H1 (cell line): ENCODE measurements around the gene MPIG6B. TPM values are rescaled to one million over a fixed set of nuclear protein-coding genes. Genes with fewer than 3 reads are reported as not detected.
"Not testable (repeated sequence)": the region's sequence is repeated elsewhere in the genome, so short reads cannot be mapped to it uniquely, and the experiment has no call there.

Experiments used
- CTCF ChIA-PET: fragments of 300-600 bp; sonication (Branson Sonifier 250); formaldehyde crosslinking; loops from one replicate; lab custom pipeline; 2021; ENCODE audit not compliant: partially characterized antibody; lab: Charles Lee
- POLR2A ChIA-PET: fragments of 300-600 bp; sonication (Branson Sonifier 250); formaldehyde crosslinking; loops from one replicate; lab custom pipeline; 2021; ENCODE audit warnings: inconsistent platforms; ENCODE audit not compliant: partially characterized antibody; lab: Charles Lee
- DNase-seq, 2 experiments: peaks; one replicate each; pipeline versions ENCODE4 v3.0.0 to v3.0.0-alpha.2; 2010 to 2022; ENCODE audit warnings: low spot score in 2 of 2, low read depth in 1 of 2, mixed read lengths in 1 of 2
- FAIRE-seq: peaks from 2 replicates; lab custom pipeline; 2011; peaks lifted over from hg19 to GRCh38; lab: Jason Lieb, UNC
- H2AFZ ChIP-seq: 2 replicates; pipeline ENCODE4 v1.8.1; 2012; ENCODE audit warnings: low read length, inconsistent platforms
- H2AK5ac ChIP-seq: 2 replicates; pipeline ENCODE4 v1.6.1; 2013; ENCODE audit warnings: low read depth, low read length
- H2BK120ac ChIP-seq: replicated peaks from 2 replicates; pipeline ENCODE3; 2013; ENCODE audit warnings: low read depth, low read length, inconsistent platforms
- H2BK12ac ChIP-seq: 2 replicates; pipeline ENCODE4 v1.6.1; 2013; ENCODE audit warnings: low read depth, low read length
- H2BK15ac ChIP-seq: 2 replicates; pipeline ENCODE4 v1.6.1; 2013; ENCODE audit warnings: low read length
- H2BK20ac ChIP-seq: 2 replicates; pipeline ENCODE4 v1.6.1; 2013; ENCODE audit warnings: low read length
- H2BK5ac ChIP-seq: 2 replicates; pipeline ENCODE4 v1.6.1; 2013; ENCODE audit warnings: low read depth, low read length
- H3K14ac ChIP-seq: 2 replicates; pipeline ENCODE4 v1.6.1; 2013; ENCODE audit warnings: inconsistent platforms; ENCODE audit not compliant: insufficient read length
- H3K18ac ChIP-seq: 2 replicates; pipeline ENCODE4 v1.6.1; 2013; ENCODE audit warnings: low read length; ENCODE audit errors: extremely low read depth
- H3K23ac ChIP-seq: 2 replicates; pipeline ENCODE4 v1.6.1; 2013; ENCODE audit warnings: inconsistent platforms; ENCODE audit not compliant: insufficient read length
- H3K23me2 ChIP-seq: 2 replicates; pipeline ENCODE4 v1.6.1; 2013; ENCODE audit warnings: low read depth, low read length
- H3K27ac ChIP-seq: 2 replicates; pipeline ENCODE4 v1.6.1; 2011; ENCODE audit warnings: low read depth, low read length, inconsistent platforms
- H3K27me3 ChIP-seq, 4 experiments: replicated peaks in 1 of 4; 1 replicate in 1 of 4; 2 replicates in 3 of 4; pipeline versions ENCODE4 v1.6.1 to v1.8.1; 2011 to 2013; ENCODE audit warnings: low read length in 3 of 4, mild to moderate bottlenecking in 3 of 4, inconsistent platforms in 2 of 4, mixed read lengths in 2 of 4, moderate library complexity in 1 of 4; ENCODE audit not compliant: control insufficient read depth in 3 of 4, insufficient read depth in 3 of 4; ENCODE audit errors: extremely low read depth in 1 of 4
- H3K36me3 ChIP-seq, 4 experiments: 2 replicates each; pipeline versions ENCODE4 v1.6.1 to v1.8.1; 2011 to 2013; ENCODE audit warnings: mild to moderate bottlenecking in 4 of 4, low read length in 3 of 4, moderate library complexity in 2 of 4, control low read depth in 1 of 4, inconsistent platforms in 1 of 4; ENCODE audit not compliant: insufficient read depth in 4 of 4, control insufficient read depth in 2 of 4
- H3K4ac ChIP-seq: replicated peaks from 2 replicates; pipeline ENCODE3; 2013; ENCODE audit warnings: low read length, low read depth, mixed read lengths, inconsistent platforms; ENCODE audit not compliant: insufficient read length
- H3K4me1 ChIP-seq, 4 experiments: replicated peaks in 1 of 4; 1 replicate in 1 of 4; 2 replicates in 3 of 4; pipeline versions ENCODE4 v1.6.1 to v1.8.1; 2011 to 2013; ENCODE audit warnings: low read length in 3 of 4, inconsistent platforms in 2 of 4, mixed read lengths in 1 of 4; ENCODE audit not compliant: insufficient read depth in 4 of 4, control insufficient read depth in 3 of 4
- H3K4me2 ChIP-seq, 2 experiments: 2 replicates each; pipeline versions ENCODE4 v1.6.1 to v1.8.1; 2011 to 2013; ENCODE audit warnings: low read depth in 2 of 2, low read length in 2 of 2, control low read depth in 1 of 2, inconsistent platforms in 1 of 2, mild to moderate bottlenecking in 1 of 2; ENCODE audit not compliant: insufficient read depth in 1 of 2
- H3K4me3 ChIP-seq, 4 experiments: fragments of 200-600, 300-600 bp in 1 of 4; sonication (generic), shearing (Covaris generic), sonication (Bioruptor Twin) in 1 of 4; 2 replicates each; pipeline versions ENCODE4 v1.5.1 to v1.8.1; 2011 to 2016; ENCODE audit warnings: low read length in 4 of 4, low read depth in 3 of 4, control low read depth in 2 of 4, inconsistent platforms in 2 of 4, mild to moderate bottlenecking in 2 of 4, mixed read lengths in 1 of 4, moderate library complexity in 1 of 4; ENCODE audit not compliant: insufficient read depth in 2 of 4; ENCODE audit errors: extremely low read depth in 1 of 4
- H3K56ac ChIP-seq: replicated peaks from 2 replicates; pipeline ENCODE3; 2013; ENCODE audit warnings: low read depth, mild to moderate bottlenecking, mixed read lengths, low read length, inconsistent platforms; ENCODE audit not compliant: insufficient read length
- H3K79me1 ChIP-seq: 2 replicates; pipeline ENCODE4 v1.6.1; 2013; ENCODE audit warnings: low read depth, low read length, control low read depth
- H3K79me2 ChIP-seq, 2 experiments: 2 replicates each; pipeline versions ENCODE4 v1.6.1 to v1.8.1; 2012 to 2013; ENCODE audit warnings: low read length in 2 of 2, mild to moderate bottlenecking in 2 of 2, inconsistent platforms in 1 of 2; ENCODE audit not compliant: insufficient read depth in 2 of 2, control insufficient read depth in 1 of 2
- H3K9ac ChIP-seq, 4 experiments: replicated peaks in 1 of 4; 1 replicate in 1 of 4; 2 replicates in 3 of 4; pipeline versions ENCODE4 v1.6.1 to v1.8.1; 2011 to 2013; ENCODE audit warnings: low read depth in 3 of 4, low read length in 3 of 4, control low read depth in 2 of 4, mild to moderate bottlenecking in 2 of 4, moderate library complexity in 2 of 4, inconsistent platforms in 1 of 4; ENCODE audit errors: extremely low read depth in 1 of 4
- H3K9me3 ChIP-seq, 2 experiments: 2 replicates each; pipeline versions ENCODE4 v1.6.1 to v1.8.1; 2012 to 2013; ENCODE audit warnings: mild to moderate bottlenecking in 2 of 2, moderate library complexity in 2 of 2, control low read depth in 1 of 2, inconsistent platforms in 1 of 2, low read depth in 1 of 2, low read length in 1 of 2, mixed read lengths in 1 of 2; ENCODE audit not compliant: insufficient read depth in 2 of 2
- H4K20me1 ChIP-seq, 2 experiments: replicated peaks in 1 of 2; 2 replicates each; pipeline versions ENCODE3 to v1.8.1; 2011 to 2013; ENCODE audit warnings: inconsistent platforms in 2 of 2, low read length in 2 of 2, mild to moderate bottlenecking in 1 of 2; ENCODE audit not compliant: insufficient read depth in 2 of 2, control insufficient read depth in 1 of 2
- H4K5ac ChIP-seq: 2 replicates; pipeline ENCODE4 v1.6.1; 2013; ENCODE audit warnings: low read length, low read depth, mixed read lengths, inconsistent platforms; ENCODE audit not compliant: insufficient read length
- H4K8ac ChIP-seq: 2 replicates; pipeline ENCODE4 v1.8.0; 2013; ENCODE audit warnings: mild to moderate bottlenecking, moderate library complexity, low read length, inconsistent platforms; ENCODE audit not compliant: insufficient read depth; ENCODE audit errors: extremely low read depth
- H4K91ac ChIP-seq: replicated peaks from 2 replicates; pipeline ENCODE3; 2013; ENCODE audit warnings: low read length, mixed read lengths, inconsistent platforms; ENCODE audit not compliant: insufficient read length
- BACH1 ChIP-seq: IDR thresholded peaks from 2 replicates; pipeline ENCODE4 v1.6.1; 2012; ENCODE audit warnings: low read length, improper control_type of control experiment
- BRCA1 ChIP-seq: IDR thresholded peaks from 2 replicates; pipeline ENCODE4 v1.6.1; 2012; ENCODE audit warnings: low read depth, low read length, improper control_type of control experiment
- CBX5 ChIP-seq: fragments of 300-800, 300-1000 bp; sonication (generic); IDR thresholded peaks from 2 replicates; pipeline ENCODE4 v1.7.1; 2016; ENCODE audit warnings: antibody characterized with exemption, low read length, low read depth
- CTCF ChIP-seq, 3 experiments: IDR thresholded peaks; 1 replicate in 2 of 3; 2 replicates in 1 of 3; pipeline versions ENCODE4 v1.5.1 to v1.6.1; 2011; ENCODE audit warnings: low read length in 3 of 3, mild to moderate bottlenecking in 3 of 3, inconsistent platforms in 2 of 3, low read depth in 1 of 3, moderate library complexity in 1 of 3; ENCODE audit not compliant: insufficient read depth in 1 of 3; ENCODE audit errors: control extremely low read depth in 1 of 3
- SP1 ChIP-seq: IDR thresholded peaks from 2 replicates; pipeline ENCODE4 v1.6.1; 2011; ENCODE audit warnings: low read depth, low read length
- SUZ12 ChIP-seq: fragments of 200-600 bp; sonication (generic); IDR thresholded peaks from 2 replicates; pipeline ENCODE4 v1.6.1; 2012; ENCODE audit warnings: mild to moderate bottlenecking, inconsistent platforms, low read length, moderate library complexity, mixed read lengths
- YY1 ChIP-seq: IDR thresholded peaks from 2 replicates; pipeline ENCODE4 v1.6.1; 2011; ENCODE audit warnings: low read depth, mild to moderate bottlenecking, low read length
- WGBS, 2 experiments: shearing (Covaris generic) in 1 of 2; methylation state at CpG; one replicate each; pipeline versions ENCODE4 v1.1.6 to v1.1.7; 2013 to 2015; ENCODE audit warnings: low lambda C conversion rate in 2 of 2, mixed read lengths in 2 of 2, inconsistent platforms in 1 of 2, low coverage in 1 of 2, missing lambda C conversion rate in 1 of 2; ENCODE audit not compliant: insufficient replicate concordance in 2 of 2, insufficient coverage in 1 of 2, insufficient read length in 1 of 2; ENCODE audit errors: extremely low coverage in 1 of 2, missing lambda C conversion rate in 1 of 2; 5-methylcytosine and 5-hydroxymethylcytosine counted together
- polyA plus RNA-seq, 7 experiments: library from polyadenylated mRNA; depleted of rRNA in 3 of 7; stranded (reverse) in 5 of 7; unstranded in 2 of 7; fragments of >200 nt in 5 of 7; fragments of 200-250 nt in 2 of 7; gene quantifications; 1 replicate in 5 of 7; 2 replicates in 1 of 7; 4 replicates in 1 of 7; pipeline versions ENCODE4 v1.2.1 to v1.2.3, GENCODE V29; 2011 to 2013; ENCODE audit warnings: missing spikeins in 2 of 7, mixed read lengths in 2 of 7
- total RNA-seq: library from RNA; stranded (reverse); fragmentation: NEBNext Ultra II Directional; extraction: Animal tissue kit (Norgen Biotek cat#: 25700); gene quantifications from 2 replicates; pipeline ENCODE4 v1.2.1, GENCODE V29; 2021

The MPIG6B gene
- total and polyA plus RNA-seq, 2 of the 8 experiments (the other 6 are each of a cell fraction or from before 2014, with no cell fraction given): 0.18 TPM; not detected in 1

- no peak for TF ChIP-seq CBX5
- no peak for TF ChIP-seq SUZ12
- no peak for TF ChIP-seq CTCF (IDR thresholded peaks at IDR 0.05; ENCODE audit: control extremely low read depth in 1 of 3, insufficient read depth in 1 of 3, low read depth in 1 of 3, low read length in 3 of 3)
- no peak for TF ChIP-seq BRCA1
- no peak for TF ChIP-seq SP1
- no peak for TF ChIP-seq BACH1
- TF ChIP-seq YY1: no peak
These were observed 14.9 kb upstream of the MPIG6B start (continued) for GRCh38 chr6:31708224-31708623.

GRCh38 chr6:31709157-31709556 is 14.0 kb upstream of the MPIG6B start:
- H3K27me3 ChIP-seq, H3K18ac ChIP-seq, H2AFZ ChIP-seq, H4K20me1 ChIP-seq, H2BK20ac ChIP-seq, H4K91ac ChIP-seq, H3K9me3 ChIP-seq, H3K79me1 ChIP-seq, H2BK15ac ChIP-seq, H4K5ac ChIP-seq, H3K9ac ChIP-seq, H3K4me1 ChIP-seq, H2BK120ac ChIP-seq, H3K4me3 ChIP-seq, H3K4me2 ChIP-seq, H2BK5ac ChIP-seq, FAIRE-seq, H4K8ac ChIP-seq, H3K56ac ChIP-seq, H3K27ac ChIP-seq, H3K4ac ChIP-seq, DNase-seq, H3K14ac ChIP-seq, H3K79me2 ChIP-seq, H3K23ac ChIP-seq, POLR2A ChIA-PET, H3K23me2 ChIP-seq, H3K36me3 ChIP-seq, H2BK12ac ChIP-seq, H2AK5ac ChIP-seq: not testable (repeated sequence)
- WGBS, 2 experiments: 96% methylated on average over 11 of the region's 11 CpGs; no CpG with 5 or more reads in 1 of the 2 experiments
- CTCF ChIA-PET: interaction anchor here (1.0 to 1.4 kb wide), 3 partner anchors 9 to 15 kb away, joined by 3 read pairs; partner anchors contain the start of gene LY6G6C
